ENCODE data around the gene MATN3.

DNA sequence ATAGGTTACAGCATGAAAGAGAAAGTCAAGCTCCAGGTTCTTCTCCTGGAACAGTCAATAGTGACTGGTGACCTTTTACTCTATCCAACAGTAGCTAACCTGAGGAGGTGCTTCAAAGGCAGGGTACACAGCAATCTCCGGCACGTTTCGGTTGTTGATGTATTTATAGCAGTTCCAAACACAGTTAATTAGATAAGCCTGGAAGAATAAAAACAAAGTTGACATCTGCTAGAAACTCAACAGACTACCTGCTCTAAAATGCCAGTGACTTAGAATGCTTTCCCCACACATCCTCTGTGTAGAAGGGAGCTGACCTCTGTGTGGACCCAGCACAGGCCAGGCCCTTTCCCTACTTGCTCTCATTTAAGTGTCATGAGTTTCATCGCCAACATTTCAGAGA is 21.8 kb upstream of the MATN3 start:
- TF ChIP-seq, protein P1, sequence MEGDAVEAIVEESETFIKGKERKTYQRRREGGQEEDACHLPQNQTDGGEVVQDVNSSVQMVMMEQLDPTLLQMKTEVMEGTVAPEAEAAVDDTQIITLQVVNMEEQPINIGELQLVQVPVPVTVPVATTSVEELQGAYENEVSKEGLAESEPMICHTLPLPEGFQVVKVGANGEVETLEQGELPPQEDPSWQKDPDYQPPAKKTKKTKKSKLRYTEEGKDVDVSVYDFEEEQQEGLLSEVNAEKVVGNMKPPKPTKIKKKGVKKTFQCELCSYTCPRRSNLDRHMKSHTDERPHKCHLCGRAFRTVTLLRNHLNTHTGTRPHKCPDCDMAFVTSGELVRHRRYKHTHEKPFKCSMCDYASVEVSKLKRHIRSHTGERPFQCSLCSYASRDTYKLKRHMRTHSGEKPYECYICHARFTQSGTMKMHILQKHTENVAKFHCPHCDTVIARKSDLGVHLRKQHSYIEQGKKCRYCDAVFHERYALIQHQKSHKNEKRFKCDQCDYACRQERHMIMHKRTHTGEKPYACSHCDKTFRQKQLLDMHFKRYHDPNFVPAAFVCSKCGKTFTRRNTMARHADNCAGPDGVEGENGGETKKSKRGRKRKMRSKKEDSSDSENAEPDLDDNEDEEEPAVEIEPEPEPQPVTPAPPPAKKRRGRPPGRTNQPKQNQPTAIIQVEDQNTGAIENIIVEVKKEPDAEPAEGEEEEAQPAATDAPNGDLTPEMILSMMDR (IDR thresholded peaks at IDR 0.05) = no peak
- TF ChIP-seq EZH2 (IDR thresholded peaks at IDR 0.05) (no peak), EZH2phosphoT487 (IDR thresholded peaks at IDR 0.05) (no peak)
